ENCODE measurements around the gene DENND4B.

- TF ChIP-seq POLR2AphosphoS5 (IDR thresholded peaks at IDR 0.05; ENCODE audit: low read length), result no peak
- TF ChIP-seq, protein P1, sequence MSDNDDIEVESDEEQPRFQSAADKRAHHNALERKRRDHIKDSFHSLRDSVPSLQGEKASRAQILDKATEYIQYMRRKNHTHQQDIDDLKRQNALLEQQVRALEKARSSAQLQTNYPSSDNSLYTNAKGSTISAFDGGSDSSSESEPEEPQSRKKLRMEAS (IDR thresholded peaks at IDR 0.05; ENCODE audit: low read depth, low read length), result no peak
- TF ChIP-seq KAT2A (conservative IDR thresholded peaks at IDR 0.05; ENCODE audit: control insufficient read depth, low read depth, low read length), result no peak
- no peak for TF ChIP-seq EGR1 (IDR thresholded peaks at IDR 0.05; ENCODE audit: borderline replicate concordance in 1 of 2, low read depth in 2 of 2, low read length in 2 of 2)
- no peak for TF ChIP-seq CEBPB (IDR thresholded peaks at IDR 0.05; ENCODE audit: borderline replicate concordance in 1 of 2, low read depth in 2 of 2, low read length in 2 of 2)
- TF ChIP-seq TAF1 (IDR thresholded peaks at IDR 0.05; ENCODE audit: borderline replicate concordance, low read depth, low read length), result no peak
- TF ChIP-seq EZH2 (IDR thresholded peaks at IDR 0.05; ENCODE audit: borderline replicate concordance, control insufficient read depth, low read depth, low read length), result no peak
- no peak for TF ChIP-seq SRF (IDR thresholded peaks at IDR 0.05; ENCODE audit: low read depth in 2 of 2, low read length in 2 of 2)
- TF ChIP-seq ZNF274 (IDR thresholded peaks at IDR 0.05; ENCODE audit: insufficient read depth, insufficient read length), result no peak
- TF ChIP-seq DPF2 (IDR thresholded peaks at IDR 0.05), result no peak
- no peak for TF ChIP-seq CTCF (IDR thresholded peaks at IDR 0.05 in 2 of 3, conservative IDR thresholded peaks at IDR 0.05 in 1 of 3; ENCODE audit: control insufficient read depth in 2 of 3, extremely low read depth in 1 of 3, insufficient read depth in 1 of 3, low read depth in 3 of 3, low read length in 3 of 3)
- TF ChIP-seq RAD21 (IDR thresholded peaks at IDR 0.05; ENCODE audit: insufficient read depth, low read depth, low read length), result no peak
- no peak for TF ChIP-seq SP1 (IDR thresholded peaks at IDR 0.05; ENCODE audit: low read depth, low read length)
Observed at GRCh38 chr1:153973071-153973470, 26.6 kb upstream of the DENND4B start.

All from GM12878 (cell line).